ENCODE measurements around the gene TRIM44. TPM values are rescaled to one million over a fixed set of nuclear protein-coding genes. Genes with fewer than 3 reads are reported as not detected.
A peak's percentile ranks its signal among the peaks of the same experiment; 100 is the strongest.
"Not testable (repeated sequence)": the region's sequence is repeated elsewhere in the genome, so short reads cannot be mapped to it uniquely, and the experiment has no call there.

The TRIM44 gene
- total RNA-seq, 1 donor from 2014 or later = 68.7 TPM

GRCh38 chr11:35662061-35662648 is 420 bp upstream of the TRIM44 start:
- no peaks in the 10 kb centered on the region for H3K27me3 Mint-ChIP-seq (ENCODE audit: low read depth)
- peaks cover 44% of the 10 kb centered on the region for H3K4me1 Mint-ChIP-seq (ENCODE audit: low read depth)
- peak overlapping the region; percentile 99 for H3K27ac Mint-ChIP-seq (ENCODE audit: unreplicated experiment)
- no peak for DNase-seq (ENCODE audit: low spot score)
- peaks cover 17% of the 10 kb centered on the region for H3K36me3 Mint-ChIP-seq (ENCODE audit: low read depth)
- H3K9me3 Mint-ChIP-seq (ENCODE audit: low read depth) = peaks cover 28% of the 10 kb centered on the region
- TF ChIP-seq CTCF (IDR thresholded peaks at IDR 0.05) = no peak
- H3K4me3 Mint-ChIP-seq (ENCODE audit: unreplicated experiment) = peak overlapping the region; percentile 98

GRCh38 chr11:35663408-35663702 is 780 bp downstream of the TRIM44 start:
- Mint-ChIP-seq H3K9me3 (ENCODE audit: low read depth) (peaks cover 30% of the 10 kb centered on the region), H3K4me1 (ENCODE audit: low read depth) (peaks cover 44% of the 10 kb centered on the region), H3K4me3 (ENCODE audit: unreplicated experiment) (peak overlapping the region; percentile 98), H3K27ac (ENCODE audit: unreplicated experiment) (peak overlapping the region; percentile 99), H3K36me3 (ENCODE audit: low read depth) (peaks cover 21% of the 10 kb centered on the region), H3K27me3 (ENCODE audit: low read depth) (no peaks in the 10 kb centered on the region)
- DNase-seq (ENCODE audit: low spot score) = no peak
- TF ChIP-seq CTCF (IDR thresholded peaks at IDR 0.05) = no peak

- TF ChIP-seq CTCF (IDR thresholded peaks at IDR 0.05) = no peak
- no peak for DNase-seq (ENCODE audit: low spot score)
- H3K27ac Mint-ChIP-seq (ENCODE audit: unreplicated experiment) = peak overlapping the region; percentile 10
- no peaks in the 10 kb centered on the region for H3K27me3 Mint-ChIP-seq (ENCODE audit: low read depth)
- no peak overlapping the region for H3K4me3 Mint-ChIP-seq (ENCODE audit: unreplicated experiment)
- H3K9me3 Mint-ChIP-seq (ENCODE audit: low read depth) = peaks cover 30% of the 10 kb centered on the region
- H3K4me1 Mint-ChIP-seq (ENCODE audit: low read depth) = peaks cover 48% of the 10 kb centered on the region
- peaks cover 22% of the 10 kb centered on the region for H3K36me3 Mint-ChIP-seq (ENCODE audit: low read depth)
Measured at GRCh38 chr11:35664977-35665441, 2.4 kb downstream of the TRIM44 start.

- Mint-ChIP-seq H3K27ac (ENCODE audit: unreplicated experiment) (no peak overlapping the region), H3K27me3 (ENCODE audit: low read depth) (no peaks in the 10 kb centered on the region), H3K4me3 (ENCODE audit: unreplicated experiment) (no peak overlapping the region), H3K36me3 (ENCODE audit: low read depth) (peaks cover 24% of the 10 kb centered on the region), H3K4me1 (ENCODE audit: low read depth) (peaks cover 61% of the 10 kb centered on the region), H3K9me3 (ENCODE audit: low read depth) (peaks cover 30% of the 10 kb centered on the region)
- no peak for DNase-seq (ENCODE audit: low spot score)
- TF ChIP-seq CTCF (IDR thresholded peaks at IDR 0.05) = no peak
Measured at GRCh38 chr11:35667257-35667656, 4.7 kb downstream of the TRIM44 start.

- not testable (repeated sequence) for H3K27me3 Mint-ChIP-seq (ENCODE audit: low read depth); DNase-seq (ENCODE audit: low spot score); H3K4me3 Mint-ChIP-seq (ENCODE audit: unreplicated experiment); H3K27ac Mint-ChIP-seq (ENCODE audit: unreplicated experiment)
- H3K9me3 Mint-ChIP-seq (ENCODE audit: low read depth) = peaks cover 26% of the 10 kb centered on the region
- peaks cover 61% of the 10 kb centered on the region for H3K4me1 Mint-ChIP-seq (ENCODE audit: low read depth)
- H3K36me3 Mint-ChIP-seq (ENCODE audit: low read depth) = peaks cover 20% of the 10 kb centered on the region
Measured at GRCh38 chr11:35668350-35668749, 5.8 kb downstream of the TRIM44 start.
